ENCODE results near the gene DIP2A. TPM values are rescaled to one million over a fixed set of nuclear protein-coding genes. Genes with fewer than 3 reads are reported as not detected.
A peak's percentile ranks its signal among the peaks of the same experiment; 100 is the strongest.

Gene DIP2A
- polyA plus RNA-seq, 3 donors = 4.6 to 55.4 (median 6.1) TPM

- Histone ChIP-seq H3K4me3 (replicated peaks in 1 of 3; ENCODE audit: low read depth in 2 of 3, low read length in 3 of 3) (no peak overlapping the region), H3K27me3 (ENCODE audit: control insufficient read depth in 2 of 2, insufficient read depth in 2 of 2, low read length in 2 of 2) (no peaks in the 10 kb centered on the region), H3K36me3 (replicated peaks in 1 of 2; ENCODE audit: control insufficient read depth in 1 of 2, insufficient read depth in 2 of 2, low read length in 2 of 2) (peaks cover 51 to 64% of the 10 kb centered on the region in 2 donors), H2AFZ (ENCODE audit: insufficient read depth, low read depth, low read length, poor library complexity, severe bottlenecking) (no peak overlapping the region), H3K4me1 (ENCODE audit: control insufficient read depth in 1 of 2, insufficient read depth in 2 of 2, low read length in 2 of 2) (peaks cover 32% of the 10 kb centered on the region in 2 donors), H3K79me2 (ENCODE audit: insufficient read depth, low read length) (no peaks in the 10 kb centered on the region), H4K20me1 (ENCODE audit: insufficient read depth, low read length) (no peaks in the 10 kb centered on the region), H3K9me3 (replicated peaks in 1 of 2; ENCODE audit: control insufficient read depth in 1 of 2, insufficient read depth in 1 of 2, low read length in 2 of 2) (no peaks in the 10 kb centered on the region), H3K27ac (ENCODE audit: low read depth in 1 of 2, low read length in 2 of 2) (peak overlapping the region in 1 of 2 donors; percentile 5), H3K4me2 (replicated peaks; ENCODE audit: extremely low read depth, low read length, poor library complexity, severe bottlenecking) (no peak overlapping the region), H3K9ac (ENCODE audit: insufficient read depth, low read length, poor library complexity, severe bottlenecking) (no peak overlapping the region)
- Mint-ChIP-seq H3K36me3 (peaks cover 55 to 64% of the 10 kb centered on the region in 2 donors), H3K27me3 (ENCODE audit: low read depth in 3 of 3) (peaks cover 0 to 4% (median 0%) of the 10 kb centered on the region in 3 donors), H3K9me3 (no peaks in the 10 kb centered on the region), H3K27ac (no peak overlapping the region), H3K4me1 (peaks cover 30% of the 10 kb centered on the region), H3K4me3 (no peak overlapping the region)
- TF ChIP-seq CTCF (IDR thresholded peaks at IDR 0.05) = no peak
- WGBS (ENCODE audit: insufficient coverage) = 98% methylated on average over 9 of the region's 9 CpGs
- DNase-seq = no peak
- intact Hi-C loops (cut with micrococcal nuclease) = no loop called here
These were observed 96.5 kb downstream of the DIP2A start for GRCh38 chr21:46555225-46555617.

- Histone ChIP-seq H3K27ac (ENCODE audit: low read depth in 1 of 2, low read length in 2 of 2) (peak overlapping the region in 1 of 2 donors; percentile 5), H2AFZ (ENCODE audit: insufficient read depth, low read depth, low read length, poor library complexity, severe bottlenecking) (no peak overlapping the region), H3K9me3 (replicated peaks in 1 of 2; ENCODE audit: control insufficient read depth in 1 of 2, insufficient read depth in 1 of 2, low read length in 2 of 2) (no peaks in the 10 kb centered on the region), H3K36me3 (replicated peaks in 1 of 2; ENCODE audit: control insufficient read depth in 1 of 2, insufficient read depth in 2 of 2, low read length in 2 of 2) (peaks cover 56 to 69% of the 10 kb centered on the region in 2 donors), H3K79me2 (ENCODE audit: insufficient read depth, low read length) (no peaks in the 10 kb centered on the region), H3K27me3 (ENCODE audit: control insufficient read depth in 2 of 2, insufficient read depth in 2 of 2, low read length in 2 of 2) (no peaks in the 10 kb centered on the region), H3K4me3 (replicated peaks in 1 of 3; ENCODE audit: low read depth in 2 of 3, low read length in 3 of 3) (no peak overlapping the region), H4K20me1 (ENCODE audit: insufficient read depth, low read length) (no peaks in the 10 kb centered on the region), H3K4me2 (replicated peaks; ENCODE audit: extremely low read depth, low read length, poor library complexity, severe bottlenecking) (no peak overlapping the region), H3K4me1 (ENCODE audit: control insufficient read depth in 1 of 2, insufficient read depth in 2 of 2, low read length in 2 of 2) (peaks cover 27% of the 10 kb centered on the region in 2 donors), H3K9ac (ENCODE audit: insufficient read depth, low read length, poor library complexity, severe bottlenecking) (no peak overlapping the region)
- 97% methylated on average over 14 of the region's 16 CpGs for WGBS (ENCODE audit: insufficient coverage)
- Mint-ChIP-seq H3K9me3 (no peaks in the 10 kb centered on the region), H3K4me3 (no peak overlapping the region), H3K4me1 (peaks cover 25% of the 10 kb centered on the region), H3K27me3 (ENCODE audit: low read depth in 3 of 3) (peaks cover 0 to 4% (median 0%) of the 10 kb centered on the region in 3 donors), H3K27ac (peak overlapping the region in 1 of 7 donors; percentile 31), H3K36me3 (peaks cover 60 to 69% of the 10 kb centered on the region in 2 donors)
- no peak for DNase-seq
- intact Hi-C loops (cut with micrococcal nuclease) = no loop called here
- TF ChIP-seq CTCF (IDR thresholded peaks at IDR 0.05) = no peak
These were observed 97.0 kb downstream of the DIP2A start for GRCh38 chr21:46555678-46556077.
